Testis (tissue), 3 donors: Measurements from ENCODE around the gene SH3RF3. TPM values are rescaled to one million over a fixed set of nuclear protein-coding genes. Genes with fewer than 3 reads are reported as not detected.

Experiments used
- DNase-seq: peaks from one replicate; pipeline ENCODE4 v3.0.0-alpha.2; 2019
- H3K27ac ChIP-seq, 2 donors: fragments of 200-600 bp; sonication (generic); one replicate each; pipeline ENCODE4 v1.5.1; 2019
- H3K27me3 ChIP-seq: fragments of 200-600 bp; sonication (generic); one replicate; pipeline ENCODE4 v1.5.1; 2019
- H3K36me3 ChIP-seq: fragments of 200-600 bp; sonication (generic); one replicate; pipeline ENCODE4 v1.5.1; 2017; ENCODE audit warnings: low read depth; ENCODE audit errors: missing control alignments
- H3K4me1 ChIP-seq: fragments of 200-600 bp; sonication (generic); one replicate; pipeline ENCODE4 v1.5.1; 2019
- H3K4me3 ChIP-seq, 2 donors: fragments of 200-600 bp; sonication (generic); one replicate each; pipeline ENCODE4 v1.5.1; 2017 to 2019
- H3K9me3 ChIP-seq: fragments of 200-600 bp; sonication (generic); one replicate; pipeline ENCODE4 v1.5.1; 2017
- CTCF ChIP-seq, 3 experiments: fragments of 450-650 bp in 2 of 3; fragments of 200-600 bp in 1 of 3; sonication (generic) in 1 of 3; IDR thresholded peaks; one replicate each; pipeline ENCODE4 v1.5.1; 2016 to 2019; ENCODE audit warnings: antibody characterized with exemption in 3 of 3, mild to moderate bottlenecking in 2 of 3, moderate library complexity in 1 of 3
- POLR2A ChIP-seq: fragments of 450-650 bp; IDR thresholded peaks from one replicate; pipeline ENCODE4 v1.6.1; 2017; ENCODE audit warnings: antibody characterized with exemption, mild to moderate bottlenecking, moderate library complexity
- WGBS, 2 donors: methylation state at CpG; one replicate each; pipeline ENCODE4 v1.1.5; 2018; 5-methylcytosine and 5-hydroxymethylcytosine counted together
- intact Hi-C: fragments of 100-400 bp; cut with DNase I; formaldehyde crosslinking; loops from one replicate; pipeline ENCODE4 v1.15.1; 2023; ENCODE audit warnings: low total_unique reads
- polyA plus RNA-seq: library from polyadenylated mRNA; stranded (reverse); fragments of 350-450 nt; fragmentation: Illumina TruSeq; extraction: RNeasy Lipid Tissue Mini Kit (QIAGEN cat#74804); gene quantifications from one replicate; pipeline ENCODE4 v1.2.3, GENCODE V29; 2014; ENCODE audit warnings: low read depth, low replicate concordance; ENCODE audit not compliant: insufficient read depth
- total RNA-seq, 2 donors: library from RNA; depleted of rRNA; stranded (reverse); fragments of >200 nt; gene quantifications; one replicate each; pipeline ENCODE4 v1.2.3, GENCODE V29; 2016

The SH3RF3 gene
- total and polyA plus RNA-seq, 3 donors from 2014 or later = 9.3 to 20.1 (median 16.5) TPM

GRCh38 chr2:109417701-109418335, 288.8 kb downstream of the SH3RF3 start:
- no peak overlapping the region for H3K4me3 ChIP-seq
- H3K27me3 ChIP-seq = no peaks in the 10 kb centered on the region
- H3K27ac ChIP-seq = no peak overlapping the region
- intact Hi-C loops = no loop called here
- no peaks in the 10 kb centered on the region for H3K4me1 ChIP-seq
- H3K9me3 ChIP-seq = no peaks in the 10 kb centered on the region
- no peaks in the 10 kb centered on the region for H3K36me3 ChIP-seq
- TF ChIP-seq POLR2A (no peak), CTCF (IDR thresholded peaks at IDR 0.05) (no peak)
- no peak for DNase-seq
- 88 to 93% methylated on average over 10 of the region's 10 CpGs for WGBS, 2 donors

DNA sequence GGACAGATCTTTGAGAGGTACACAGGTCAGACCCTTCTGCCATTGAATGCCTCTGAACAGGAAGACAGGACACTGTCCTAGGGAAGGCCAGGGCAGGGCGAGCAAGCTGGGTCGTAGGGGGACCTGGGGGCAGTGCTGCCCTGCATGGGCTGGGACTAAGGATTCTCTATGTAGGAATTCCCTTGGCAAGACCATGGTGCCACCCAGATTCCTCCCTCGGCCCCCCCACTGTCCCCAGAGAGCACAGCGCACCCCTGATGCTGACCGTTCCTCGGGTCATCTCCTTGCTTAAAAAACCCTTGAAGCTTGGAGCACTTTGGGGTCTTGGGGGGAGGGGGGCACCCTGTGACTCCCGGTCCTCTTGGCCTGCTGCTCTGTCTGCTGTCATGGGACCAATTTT, 289.7 kb downstream of the SH3RF3 start:
- H3K4me3 ChIP-seq = no peak overlapping the region
- DNase-seq = no peak
- intact Hi-C loops = no loop called here
- no peaks in the 10 kb centered on the region for H3K36me3 ChIP-seq
- no peaks in the 10 kb centered on the region for H3K9me3 ChIP-seq
- no peak for TF ChIP-seq CTCF (IDR thresholded peaks at IDR 0.05)
- no peak for TF ChIP-seq POLR2A
- 89 to 92% methylated on average over 6 to 7 of the region's 7 CpGs for WGBS, 2 donors
- no peaks in the 10 kb centered on the region for H3K27me3 ChIP-seq
- H3K27ac ChIP-seq = no peak overlapping the region
- no peaks in the 10 kb centered on the region for H3K4me1 ChIP-seq

GRCh38 chr2:109419171-109419756, 290.3 kb downstream of the SH3RF3 start:
- H3K27ac ChIP-seq = no peak overlapping the region
- DNase-seq = no peak
- H3K27me3 ChIP-seq = no peaks in the 10 kb centered on the region
- H3K36me3 ChIP-seq = no peaks in the 10 kb centered on the region
- intact Hi-C loops = no loop called here
- WGBS, 2 donors = 83 to 87% methylated on average over 15 of the region's 15 CpGs
- no peaks in the 10 kb centered on the region for H3K4me1 ChIP-seq
- no peak overlapping the region for H3K4me3 ChIP-seq
- TF ChIP-seq POLR2A = no peak
- TF ChIP-seq CTCF (IDR thresholded peaks at IDR 0.05) = no peak
- H3K9me3 ChIP-seq = no peaks in the 10 kb centered on the region

DNA sequence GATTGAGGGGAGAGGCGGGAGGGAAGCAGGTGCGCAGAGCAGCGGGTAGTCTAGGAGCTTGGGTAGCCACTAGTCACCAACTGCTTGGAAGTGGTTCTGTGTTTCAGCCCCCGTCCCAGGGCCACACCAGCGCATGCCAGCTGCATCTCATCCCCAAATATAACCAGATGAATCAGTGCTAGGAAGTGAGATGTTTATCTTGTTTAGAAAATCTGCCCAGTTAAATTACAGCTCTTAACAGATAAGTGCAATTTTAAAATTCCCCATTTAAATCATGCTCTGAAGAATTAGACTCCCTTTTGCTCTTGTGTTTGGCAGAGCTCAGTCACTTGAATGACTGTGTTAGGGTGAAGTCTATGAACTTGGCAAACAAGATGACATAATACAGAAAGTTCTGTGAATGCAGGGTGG, 291.0 kb downstream of the SH3RF3 start:
- H3K27me3 ChIP-seq = no peaks in the 10 kb centered on the region
- no peak overlapping the region for H3K4me3 ChIP-seq
- DNase-seq = no peak
- WGBS, 2 donors = 92 to 96% methylated on average over 5 of the region's 5 CpGs
- TF ChIP-seq CTCF (IDR thresholded peaks at IDR 0.05) (no peak), POLR2A (no peak)
- H3K27ac ChIP-seq = no peak overlapping the region
- no peaks in the 10 kb centered on the region for H3K36me3 ChIP-seq
- no peaks in the 10 kb centered on the region for H3K9me3 ChIP-seq
- H3K4me1 ChIP-seq = no peaks in the 10 kb centered on the region
- intact Hi-C loops = no loop called here

- H3K27me3 ChIP-seq = no peaks in the 10 kb centered on the region
- intact Hi-C loops = no loop called here
- no peaks in the 10 kb centered on the region for H3K4me1 ChIP-seq
- no peaks in the 10 kb centered on the region for H3K9me3 ChIP-seq
- H3K4me3 ChIP-seq = no peak overlapping the region
- H3K36me3 ChIP-seq = no peaks in the 10 kb centered on the region
- no peak for DNase-seq
- TF ChIP-seq CTCF (IDR thresholded peaks at IDR 0.05) = no peak
- no peak for TF ChIP-seq POLR2A
- H3K27ac ChIP-seq = no peak overlapping the region
- WGBS, 2 donors = 83 to 87% methylated on average over 2 to 3 of the region's 3 CpGs
These were observed 292.1 kb downstream of the SH3RF3 start for GRCh38 chr2:109421101-109421500.
